K562 (cell line): ENCODE results near the gene SOCS7. TPM values are rescaled to one million over a fixed set of nuclear protein-coding genes. Genes with fewer than 3 reads are reported as not detected.

Experiments used
- ATF7 ChIP-seq: fragments of 450-650 bp; IDR thresholded peaks from 2 replicates; pipeline ENCODE4 v1.7.1; 2014; ENCODE audit warnings: mild to moderate bottlenecking, moderate library complexity
- CREB3L1 ChIP-seq: fragments of 450-650 bp; IDR thresholded peaks from 2 replicates; pipeline ENCODE4 v1.6.1; 2014; ENCODE audit warnings: low read depth, mild to moderate bottlenecking, moderate library complexity, borderline replicate concordance
- CREBBP ChIP-seq: IDR thresholded peaks from one replicate; pipeline ENCODE4 v1.6.1; 2012; ENCODE audit warnings: low read depth, mild to moderate bottlenecking, control low read depth, inconsistent platforms, low read length
- DLX4 ChIP-seq: fragments of 250-450 bp; sonication (Bioruptor Pico); IDR thresholded peaks from 2 replicates; pipeline ENCODE4 v1.6.1; 2021; ENCODE audit warnings: mild to moderate bottlenecking
- ELF2 ChIP-seq: fragments of 250-450 bp; sonication (Bioruptor Pico); IDR thresholded peaks from 2 replicates; pipeline ENCODE4 v1.5.0; 2021; ENCODE audit warnings: mild to moderate bottlenecking
- ELK3 ChIP-seq: fragments of 450-650 bp; formaldehyde crosslinking; IDR thresholded peaks from 2 replicates; pipeline ENCODE4 v1.4.0; 2020; ENCODE audit warnings: mild to moderate bottlenecking
- GTF2A2 ChIP-seq: IDR thresholded peaks from 2 replicates; pipeline ENCODE4 v1.6.1; 2016; ENCODE audit warnings: mild to moderate bottlenecking, missing genetic modification characterization, missing compliant biosample characterization
- ILF3 ChIP-seq: fragments of 450-650 bp; IDR thresholded peaks from 2 replicates; pipeline ENCODE4 v1.6.1; 2018; ENCODE audit warnings: antibody characterized with exemption, mild to moderate bottlenecking, moderate library complexity, borderline replicate concordance
- MAFK ChIP-seq: IDR thresholded peaks from 2 replicates; pipeline ENCODE4 v1.6.1; 2011; ENCODE audit warnings: low read length, improper control_type of control experiment
- MIER1 ChIP-seq: fragments of 450-650 bp; IDR thresholded peaks from 2 replicates; pipeline ENCODE4 v1.6.1; 2016; ENCODE audit warnings: antibody characterized with exemption, mild to moderate bottlenecking, low read depth
- MTA2 ChIP-seq: fragments of 450-650 bp; IDR thresholded peaks from 2 replicates; pipeline ENCODE4 v1.6.1; 2016; ENCODE audit warnings: low read depth
- MXD1 ChIP-seq: fragments of 250-450 bp; sonication (Bioruptor Pico); IDR thresholded peaks from 2 replicates; pipeline ENCODE4 v1.8.0; 2021; ENCODE audit warnings: borderline replicate concordance, mild to moderate bottlenecking, moderate library complexity; ENCODE audit not compliant: poor library complexity, severe bottlenecking
- POLR2AphosphoS2 ChIP-seq: IDR thresholded peaks from 2 replicates; pipeline ENCODE4 v1.6.1; 2012; ENCODE audit warnings: low read length, improper control_type of control experiment
- SIN3B ChIP-seq: fragments of 450-650 bp; IDR thresholded peaks from 2 replicates; pipeline ENCODE4 v1.6.1; 2017; ENCODE audit warnings: low read depth, mild to moderate bottlenecking, moderate library complexity
- SMAD4 ChIP-seq: fragments of 250-450 bp; sonication (Bioruptor Pico); conservative IDR thresholded peaks from 2 replicates; pipeline ENCODE4 v1.8.0; 2021; ENCODE audit warnings: inconsistent platforms, mild to moderate bottlenecking, moderate library complexity
- SOX6 ChIP-seq: fragments of 450-650 bp; IDR thresholded peaks from 2 replicates; pipeline ENCODE4 v1.6.1; 2014; ENCODE audit warnings: mild to moderate bottlenecking
- ZBTB11 ChIP-seq, 3 experiments: fragments of 200-800 bp in 1 of 3; fragments of 250-450 bp in 1 of 3; fragments of 450-650 bp in 1 of 3; sonication (Bioruptor Pico) in 1 of 3; sonication (Bioruptor generic) in 1 of 3; formaldehyde crosslinking in 1 of 3; IDR thresholded peaks; 2 replicates each; pipeline versions ENCODE4 v1.6.1 to v1.8.0; 2016 to 2022; ENCODE audit warnings: mild to moderate bottlenecking in 2 of 3, missing genetic modification characterization in 2 of 3, missing compliant biosample characterization in 1 of 3, moderate library complexity in 1 of 3
- ZNF512 ChIP-seq: IDR thresholded peaks from 2 replicates; pipeline ENCODE4 v1.6.1; 2016; ENCODE audit warnings: missing genetic modification characterization, missing compliant biosample characterization
- polyA plus RNA-seq, 8 experiments: library from polyadenylated mRNA; depleted of rRNA in 4 of 8; stranded (reverse) in 5 of 8; unstranded in 3 of 8; fragments of >200 nt; fragmentation: Nextera tagmentation in 2 of 8; fragmentation: Illumina TruSeq in 1 of 8; extraction: Ambion mirVana in 2 of 8; extraction: Trizol in 1 of 8; gene quantifications; 2 replicates each; pipeline versions ENCODE4 v1.2.1 to v1.2.3, GENCODE V29; 2011 to 2014; ENCODE audit warnings: inconsistent platforms in 1 of 8, missing spikeins in 1 of 8
- total RNA-seq, 7 experiments: library from RNA; depleted of rRNA in 6 of 7; stranded (reverse); fragments of >200 nt in 6 of 7; fragmentation: Illumina TruSeq in 2 of 7; extraction: Trizol in 2 of 7; gene quantifications; 2 replicates each; pipeline versions ENCODE4 v1.2.1 to v1.2.3, GENCODE V29; 2011 to 2021; ENCODE audit warnings: low replicate concordance in 1 of 7

The SOCS7 gene
- total and polyA plus RNA-seq, 9 of the 15 experiments (the other 6 are each of a cell fraction or from before 2014, with no cell fraction given), result 0.94 to 14.5 (median 8.2) TPM

- TF ChIP-seq GTF2A2, result no peak
- TF ChIP-seq ELF2 (CRISPR knock-in tag), result 0 out of 2 replicates have a peak, but pooled peaks have one; percentile 24
- TF ChIP-seq MIER1, result no peak
- TF ChIP-seq MTA2, result no peak
- TF ChIP-seq MXD1 (CRISPR knock-in tag), result no peak
- TF ChIP-seq SOX6, result peak; percentile 27; the same call in 1 of the 2 replicates
- TF ChIP-seq SMAD4 (CRISPR knock-in tag), result peak; percentile 49; the same call in 1 of the 2 replicates
- no peak for TF ChIP-seq CREBBP
- TF ChIP-seq ATF7, result peak; percentile 85
- TF ChIP-seq CREB3L1, result peak; percentile 63; the same call in 1 of the 2 replicates
- TF ChIP-seq SIN3B, result 0 out of 2 replicates have a peak, but pooled peaks have one; percentile 33
- TF ChIP-seq DLX4 (CRISPR knock-in tag), result no peak
- no peak for TF ChIP-seq ELK3 (CRISPR knock-in tag)
- TF ChIP-seq MAFK, result no peak
- no peak for TF ChIP-seq ZNF512 (tag)
- TF ChIP-seq ILF3, result no peak
- TF ChIP-seq POLR2AphosphoS2, result no peak
- peak in 1 of 3 experiments; percentile 59; a peak in 1 of 6 replicates for TF ChIP-seq ZBTB11 (CRISPR knock-in tag; IDR thresholded peaks at IDR 0.05)
Measured at GRCh38 chr17:38351412-38352222, at the start of gene SOCS7 (continued).
